ENCODE results near the gene BHLHE23.

The BHLHE23 gene

GRCh38 chr20:62986257-62986800, 20.4 kb downstream of the BHLHE23 start:
- H3K27ac ChIP-seq (ENCODE audit: low read length, poor library complexity, severe bottlenecking): no peak overlapping the region
- no peak overlapping the region for H2BK12ac ChIP-seq (ENCODE audit: low read length in 2 of 2)
- no peak overlapping the region for H3K9ac ChIP-seq (ENCODE audit: low read length)
- H3K79me1 ChIP-seq (replicated peaks; ENCODE audit: low read length, poor library complexity, severe bottlenecking): no peaks in the 10 kb centered on the region
- H2AK5ac ChIP-seq (ENCODE audit: low read length, severe bottlenecking): no peak overlapping the region
- no peak overlapping the region for H3K4ac ChIP-seq (ENCODE audit: low read depth in 1 of 2, low read length in 2 of 2)
- no peak overlapping the region for H4K8ac ChIP-seq (ENCODE audit: low read length)
- no peak overlapping the region for H2BK15ac ChIP-seq (ENCODE audit: low read depth, poor library complexity, severe bottlenecking)
- 71% methylated on average over 4 of the region's 6 CpGs for WGBS
- H2BK5ac ChIP-seq (ENCODE audit: low read depth, low read length, poor library complexity, severe bottlenecking): no peak overlapping the region
- no peak overlapping the region for H2AFZ ChIP-seq (ENCODE audit: low read depth, low read length)
- no peaks in the 10 kb centered on the region for H3K9me3 ChIP-seq (ENCODE audit: control insufficient read depth, low read length)
- H3K4me3 ChIP-seq (ENCODE audit: insufficient read depth in 1 of 2, low read depth in 1 of 2, low read length in 2 of 2): no peak overlapping the region
- no peak overlapping the region for H3K18ac ChIP-seq (ENCODE audit: low read depth in 1 of 2, low read length in 2 of 2)
- DNase-seq: no peak
- H3K36me3 ChIP-seq (ENCODE audit: control insufficient read depth in 1 of 2, insufficient read depth in 2 of 2, low read depth in 1 of 2, low read length in 2 of 2): no peaks in the 10 kb centered on the region
- H4K91ac ChIP-seq (ENCODE audit: low read length): no peak overlapping the region
- H3K4me1 ChIP-seq (ENCODE audit: control insufficient read depth, insufficient read depth, low read depth, low read length): no peaks in the 10 kb centered on the region
- no peak overlapping the region for H3K14ac ChIP-seq (ENCODE audit: low read length in 2 of 2)
- H3K27me3 ChIP-seq (ENCODE audit: control insufficient read depth in 1 of 2, insufficient read depth in 1 of 2, low read length in 2 of 2): peaks cover 55 to 84% of the 10 kb centered on the region in 2 experiments
- H3K4me2 ChIP-seq (ENCODE audit: low read length, poor library complexity, severe bottlenecking): no peak overlapping the region
- H3K23ac ChIP-seq (ENCODE audit: low read length in 2 of 2): no peak overlapping the region
- no peak overlapping the region for H2BK120ac ChIP-seq (ENCODE audit: low read depth, low read length)

- Histone ChIP-seq H3K9me3 (ENCODE audit: control insufficient read depth, low read length) (no peaks in the 10 kb centered on the region), H4K8ac (ENCODE audit: low read length) (no peak overlapping the region), H2AK5ac (ENCODE audit: low read length, severe bottlenecking) (no peak overlapping the region), H3K4me2 (ENCODE audit: low read length, poor library complexity, severe bottlenecking) (no peak overlapping the region), H2BK5ac (ENCODE audit: low read depth, low read length, poor library complexity, severe bottlenecking) (no peak overlapping the region), H2BK120ac (ENCODE audit: low read depth, low read length) (no peak overlapping the region), H2BK15ac (ENCODE audit: low read depth, poor library complexity, severe bottlenecking) (no peak overlapping the region), H3K27ac (ENCODE audit: low read length, poor library complexity, severe bottlenecking) (no peak overlapping the region), H3K79me1 (replicated peaks; ENCODE audit: low read length, poor library complexity, severe bottlenecking) (no peaks in the 10 kb centered on the region), H3K4ac (ENCODE audit: low read depth in 1 of 2, low read length in 2 of 2) (no peak overlapping the region), H3K36me3 (ENCODE audit: control insufficient read depth in 1 of 2, insufficient read depth in 2 of 2, low read depth in 1 of 2, low read length in 2 of 2) (no peaks in the 10 kb centered on the region), H4K91ac (ENCODE audit: low read length) (no peak overlapping the region), H3K9ac (ENCODE audit: low read length) (no peak overlapping the region), H3K27me3 (ENCODE audit: control insufficient read depth in 1 of 2, insufficient read depth in 1 of 2, low read length in 2 of 2) (peaks cover 55 to 81% of the 10 kb centered on the region in 2 experiments), H3K23ac (ENCODE audit: low read length in 2 of 2) (no peak overlapping the region), H3K14ac (ENCODE audit: low read length in 2 of 2) (no peak overlapping the region), H3K4me1 (ENCODE audit: control insufficient read depth, insufficient read depth, low read depth, low read length) (no peaks in the 10 kb centered on the region), H3K18ac (ENCODE audit: low read depth in 1 of 2, low read length in 2 of 2) (no peak overlapping the region), H3K4me3 (ENCODE audit: insufficient read depth in 1 of 2, low read depth in 1 of 2, low read length in 2 of 2) (no peak overlapping the region), H2BK12ac (ENCODE audit: low read length in 2 of 2) (no peak overlapping the region), H2AFZ (ENCODE audit: low read depth, low read length) (no peak overlapping the region)
- no peak for DNase-seq
- 82% methylated on average over 14 of the region's 14 CpGs for WGBS
Measured at GRCh38 chr20:62985444-62985778, 21.4 kb downstream of the BHLHE23 start.

GRCh38 chr20:62984666-62985443, 21.9 kb downstream of the BHLHE23 start:
- Histone ChIP-seq H4K91ac (ENCODE audit: low read length) (no peak overlapping the region), H3K27ac (ENCODE audit: low read length, poor library complexity, severe bottlenecking) (no peak overlapping the region), H3K4ac (ENCODE audit: low read depth in 1 of 2, low read length in 2 of 2) (no peak overlapping the region), H3K36me3 (ENCODE audit: control insufficient read depth in 1 of 2, insufficient read depth in 2 of 2, low read depth in 1 of 2, low read length in 2 of 2) (no peaks in the 10 kb centered on the region), H3K14ac (ENCODE audit: low read length in 2 of 2) (no peak overlapping the region), H3K18ac (ENCODE audit: low read depth in 1 of 2, low read length in 2 of 2) (no peak overlapping the region), H2BK120ac (ENCODE audit: low read depth, low read length) (no peak overlapping the region), H3K79me1 (replicated peaks; ENCODE audit: low read length, poor library complexity, severe bottlenecking) (no peaks in the 10 kb centered on the region), H3K9ac (ENCODE audit: low read length) (no peak overlapping the region), H2BK15ac (ENCODE audit: low read depth, poor library complexity, severe bottlenecking) (no peak overlapping the region), H2AK5ac (ENCODE audit: low read length, severe bottlenecking) (no peak overlapping the region), H2BK5ac (ENCODE audit: low read depth, low read length, poor library complexity, severe bottlenecking) (no peak overlapping the region), H4K8ac (ENCODE audit: low read length) (no peak overlapping the region), H3K9me3 (ENCODE audit: control insufficient read depth, low read length) (no peaks in the 10 kb centered on the region), H3K4me1 (ENCODE audit: control insufficient read depth, insufficient read depth, low read depth, low read length) (no peaks in the 10 kb centered on the region), H3K23ac (ENCODE audit: low read length in 2 of 2) (no peak overlapping the region), H2AFZ (ENCODE audit: low read depth, low read length) (no peak overlapping the region), H3K27me3 (ENCODE audit: control insufficient read depth in 1 of 2, insufficient read depth in 1 of 2, low read length in 2 of 2) (peaks cover 57 to 82% of the 10 kb centered on the region in 2 experiments), H3K4me3 (ENCODE audit: insufficient read depth in 1 of 2, low read depth in 1 of 2, low read length in 2 of 2) (no peak overlapping the region), H2BK12ac (ENCODE audit: low read length in 2 of 2) (no peak overlapping the region), H3K4me2 (ENCODE audit: low read length, poor library complexity, severe bottlenecking) (no peak overlapping the region)
- 79% methylated on average over 18 of the region's 18 CpGs for WGBS
- no peak for DNase-seq

GRCh38 chr20:62983210-62983609, 23.6 kb downstream of the BHLHE23 start:
- no peak overlapping the region for H3K4ac ChIP-seq (ENCODE audit: low read depth in 1 of 2, low read length in 2 of 2)
- H3K9ac ChIP-seq (ENCODE audit: low read length): no peak overlapping the region
- no peak overlapping the region for H2BK12ac ChIP-seq (ENCODE audit: low read length in 2 of 2)
- peaks cover 66 to 88% of the 10 kb centered on the region in 2 experiments for H3K27me3 ChIP-seq (ENCODE audit: control insufficient read depth in 1 of 2, insufficient read depth in 1 of 2, low read length in 2 of 2)
- no peak overlapping the region for H3K4me2 ChIP-seq (ENCODE audit: low read length, poor library complexity, severe bottlenecking)
- no peak overlapping the region for H3K27ac ChIP-seq (ENCODE audit: low read length, poor library complexity, severe bottlenecking)
- no peak overlapping the region for H3K4me3 ChIP-seq (ENCODE audit: insufficient read depth in 1 of 2, low read depth in 1 of 2, low read length in 2 of 2)
- no peak overlapping the region for H2BK120ac ChIP-seq (ENCODE audit: low read depth, low read length)
- H2BK5ac ChIP-seq (ENCODE audit: low read depth, low read length, poor library complexity, severe bottlenecking): no peak overlapping the region
- no peak overlapping the region for H2AFZ ChIP-seq (ENCODE audit: low read depth, low read length)
- H3K23ac ChIP-seq (ENCODE audit: low read length in 2 of 2): no peak overlapping the region
- H4K91ac ChIP-seq (ENCODE audit: low read length): no peak overlapping the region
- no peak overlapping the region for H2AK5ac ChIP-seq (ENCODE audit: low read length, severe bottlenecking)
- H2BK15ac ChIP-seq (ENCODE audit: low read depth, poor library complexity, severe bottlenecking): no peak overlapping the region
- peak overlapping the region in 1 of 2 experiments; percentile 53 for H3K18ac ChIP-seq (ENCODE audit: low read depth in 1 of 2, low read length in 2 of 2)
- 76% methylated on average over 6 of the region's 6 CpGs for WGBS
- no peaks in the 10 kb centered on the region for H3K4me1 ChIP-seq (ENCODE audit: control insufficient read depth, insufficient read depth, low read depth, low read length)
- no peak overlapping the region for H3K14ac ChIP-seq (ENCODE audit: low read length in 2 of 2)
- H3K36me3 ChIP-seq (ENCODE audit: control insufficient read depth in 1 of 2, insufficient read depth in 2 of 2, low read depth in 1 of 2, low read length in 2 of 2): no peaks in the 10 kb centered on the region
- no peak for DNase-seq
- H3K79me1 ChIP-seq (replicated peaks; ENCODE audit: low read length, poor library complexity, severe bottlenecking): no peaks in the 10 kb centered on the region
- no peak overlapping the region for H4K8ac ChIP-seq (ENCODE audit: low read length)
- H3K9me3 ChIP-seq (ENCODE audit: control insufficient read depth, low read length): no peaks in the 10 kb centered on the region
